DMS79 (cell line): ENCODE results near the gene ULBP1.
"Not testable (repeated sequence)": the region's sequence is repeated elsewhere in the genome, so short reads cannot be mapped to it uniquely, and the experiment has no call there.

ENCODE experiments used
- DNase-seq: peaks from one replicate; lab custom pipeline; 2025; lab: John Stamatoyannopoulos, UW

The ULBP1 gene

GRCh38 chr6:149975400-149975799, 11.7 kb downstream of the ULBP1 start:
- DNase-seq: no peak

- no peak for DNase-seq
These were observed 13.5 kb downstream of the ULBP1 start for GRCh38 chr6:149977221-149977620.

DNA sequence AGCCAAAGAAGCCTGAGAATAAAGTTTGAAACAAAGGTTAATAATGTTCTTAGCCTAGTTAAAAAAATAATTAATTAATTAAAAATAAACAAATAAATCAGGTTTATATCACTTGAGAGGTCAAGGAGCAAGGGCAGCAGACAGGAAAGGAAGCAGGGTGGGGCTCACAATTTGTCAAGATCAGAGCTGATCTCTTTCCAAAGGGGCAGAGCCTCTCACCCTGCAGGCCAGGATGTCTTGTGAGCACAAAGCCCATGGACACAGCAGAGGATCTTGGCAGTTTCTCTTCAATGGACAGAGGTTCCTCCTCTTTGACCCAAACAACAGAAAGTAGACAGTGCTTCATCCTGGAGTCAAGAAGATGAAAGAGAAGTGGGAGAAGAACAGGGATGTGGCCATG, 14.9 kb downstream of the ULBP1 start:
- DNase-seq: no peak

DNA sequence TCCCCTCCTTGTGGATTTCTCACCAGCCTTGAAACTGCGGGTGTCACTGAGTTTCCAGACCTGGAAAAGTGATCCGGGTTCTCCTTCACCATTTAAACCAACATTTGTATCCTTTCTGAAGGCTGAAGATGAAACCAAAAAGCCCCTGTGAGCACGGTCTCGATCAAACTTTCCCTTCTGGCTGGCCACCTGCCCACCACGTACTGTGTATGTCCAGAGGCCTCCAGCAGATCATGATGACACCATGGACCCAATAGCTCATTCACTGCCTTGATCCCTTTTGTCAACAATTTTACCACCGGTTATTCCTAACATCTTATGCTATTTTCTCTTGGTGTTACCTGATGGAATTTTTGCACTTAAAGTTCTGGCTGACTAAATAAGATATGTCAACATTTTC, 15.6 kb downstream of the ULBP1 start:
- no peak for DNase-seq

DNA sequence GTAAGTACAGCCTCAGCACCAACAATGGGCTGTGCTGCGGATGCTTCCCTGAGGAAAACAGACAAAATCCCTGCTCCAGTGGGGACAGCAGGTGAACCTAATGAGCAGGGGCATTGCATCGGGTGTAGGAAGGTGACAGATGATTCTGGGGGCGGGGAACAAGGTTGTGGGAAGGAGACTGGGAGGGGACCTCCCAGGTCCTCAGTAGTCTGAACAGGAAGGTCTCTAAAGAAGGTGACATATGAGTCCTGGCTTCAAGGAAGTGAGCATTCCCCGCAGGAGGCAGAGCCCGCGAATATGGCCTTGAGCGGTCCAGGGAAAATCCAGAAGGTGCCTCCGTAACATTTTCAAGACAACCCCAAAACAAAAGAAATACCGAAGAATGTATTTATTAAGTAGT, 19.4 kb downstream of the ULBP1 start:
- DNase-seq: no peak

GRCh38 chr6:149984773-149985172, 21.0 kb downstream of the ULBP1 start:
- DNase-seq: no peak

DNA sequence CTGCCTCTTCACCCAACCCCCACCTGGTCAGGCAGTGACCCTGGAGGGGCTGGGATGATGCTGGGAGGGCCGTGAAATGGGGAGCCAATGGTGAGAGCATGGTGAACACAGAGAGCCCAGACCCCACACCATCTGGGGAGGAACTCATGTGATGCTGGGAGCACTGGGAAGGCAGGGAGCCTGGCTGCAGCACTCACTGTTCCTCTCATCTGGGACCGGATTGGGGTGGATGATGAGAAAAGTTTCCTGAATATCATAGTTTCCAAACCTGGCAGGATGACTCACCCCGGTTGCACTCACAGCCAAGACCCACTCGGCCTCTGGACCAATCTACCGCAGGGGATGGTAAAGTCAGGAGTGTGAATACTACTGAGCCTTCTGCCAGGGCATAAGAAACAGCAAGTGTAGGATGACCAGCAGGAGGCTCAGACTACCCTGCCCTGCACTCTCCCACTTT, 21.8 kb downstream of the ULBP1 start:
- DNase-seq: no peak

GRCh38 chr6:149987602-149988107, 23.9 kb downstream of the ULBP1 start:
- no peak for DNase-seq

GRCh38 chr6:149988550-149989346, 25.0 kb downstream of the ULBP1 start:
- DNase-seq: no peak

DNA sequence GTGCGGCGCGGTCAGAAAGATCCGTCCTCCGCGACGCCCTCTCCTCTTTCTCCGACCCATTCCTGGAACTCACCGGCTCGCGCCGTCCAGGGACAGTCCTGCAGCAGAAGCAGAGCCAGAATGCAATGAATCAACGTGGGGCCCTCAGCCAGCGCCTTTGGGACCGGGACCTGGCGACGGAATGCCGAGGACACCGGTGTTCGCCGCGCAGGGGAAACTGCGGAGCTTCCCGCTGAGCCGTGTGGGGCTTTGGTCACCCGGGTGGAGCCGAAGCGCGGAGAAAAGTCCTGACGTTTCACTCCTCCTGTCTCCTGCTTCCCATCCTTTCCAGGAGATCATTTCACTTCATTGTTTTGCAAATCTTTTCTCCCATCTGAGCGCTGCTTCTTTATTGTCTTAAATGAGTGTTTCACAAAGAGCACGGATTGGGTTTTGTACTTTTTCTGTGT, 26.5 kb downstream of the ULBP1 start:
- DNase-seq: no peak

- DNase-seq: no peak
These were observed 27.1 kb downstream of the ULBP1 start for GRCh38 chr6:149990661-149991471.

DNA sequence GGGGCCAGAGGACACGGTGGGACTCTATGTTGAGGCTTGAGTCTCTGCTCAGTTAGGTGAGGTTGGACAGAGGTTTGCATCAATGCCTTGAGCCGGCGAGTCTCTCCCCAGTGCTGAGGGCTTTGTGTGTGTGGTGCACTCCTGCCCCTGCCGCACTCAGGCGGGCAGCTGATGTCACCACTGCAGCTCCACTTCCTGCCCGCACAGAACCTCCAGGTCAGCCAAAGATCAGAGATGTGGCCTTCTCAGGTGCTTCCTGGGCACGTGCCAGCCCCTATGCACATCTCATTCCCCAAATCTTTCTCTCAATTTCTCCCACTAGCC, 27.7 kb downstream of the ULBP1 start:
- DNase-seq: not testable (repeated sequence)

DNA sequence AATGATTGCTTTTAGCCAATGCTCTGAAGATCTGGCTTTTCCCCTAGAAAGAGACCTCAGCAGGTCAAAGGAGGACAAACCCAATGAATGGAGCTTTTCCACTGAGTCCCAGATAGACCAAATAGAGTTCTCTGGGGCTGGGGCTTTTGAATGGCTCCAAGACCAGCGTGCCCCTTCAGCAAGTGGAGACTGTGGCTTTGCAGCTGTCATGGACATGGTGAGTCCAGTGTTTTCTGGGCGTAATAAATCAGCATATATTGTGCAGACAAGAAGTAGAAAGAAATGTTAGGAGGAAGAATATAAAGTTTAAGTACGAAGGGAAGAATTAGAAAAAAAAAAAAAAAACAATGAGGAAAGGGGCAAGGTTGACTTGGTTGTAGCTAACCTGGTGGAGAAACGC, 28.1 kb downstream of the ULBP1 start:
- no peak for DNase-seq

GRCh38 chr6:149995235-149995750, 31.6 kb downstream of the ULBP1 start:
- no peak for DNase-seq

DNA sequence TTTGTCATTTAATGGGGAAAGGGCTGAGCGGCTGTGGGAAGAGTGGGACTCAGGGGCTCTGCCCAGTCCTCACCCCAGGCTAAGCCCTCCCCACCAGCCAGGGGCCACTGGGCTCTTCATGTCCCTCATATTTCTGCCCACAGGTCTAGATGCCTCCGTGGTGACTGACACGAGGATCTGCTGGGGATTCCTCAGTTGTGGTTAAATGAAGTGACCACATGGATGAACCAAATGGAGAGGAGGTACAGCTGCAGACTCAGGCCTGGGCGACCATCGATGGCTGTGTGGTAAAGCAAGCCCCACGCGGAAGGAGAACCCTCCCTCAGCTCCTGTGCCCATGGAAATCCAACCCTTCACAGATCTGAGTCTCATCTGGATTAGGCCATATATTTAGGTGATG, 32.2 kb downstream of the ULBP1 start:
- DNase-seq: no peak

- no peak for DNase-seq
These were observed 35.9 kb downstream of the ULBP1 start for GRCh38 chr6:149999636-150000035.

- DNase-seq: no peak
These were observed 37.7 kb downstream of the ULBP1 start for GRCh38 chr6:150001295-150002008.

DNA sequence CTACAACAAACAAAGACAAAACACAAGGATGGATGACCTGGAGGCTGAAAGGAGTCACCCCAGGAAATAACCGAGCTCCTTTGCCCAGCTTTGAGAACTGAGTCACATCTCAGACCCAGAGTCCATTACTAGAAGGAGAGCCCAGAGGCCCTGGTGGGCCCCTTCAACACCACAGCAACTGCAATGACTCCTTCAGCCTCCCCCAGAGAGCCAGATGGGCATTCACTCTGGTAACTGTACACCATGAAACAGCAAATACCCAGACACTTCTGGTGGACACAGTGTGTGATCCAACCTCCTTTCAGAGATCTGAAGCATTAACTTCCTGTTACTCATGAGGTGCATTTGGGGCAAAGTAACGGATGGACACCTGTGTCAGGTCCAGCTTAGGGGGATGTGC, 39.0 kb downstream of the ULBP1 start:
- no peak for DNase-seq

GRCh38 chr6:150003599-150003998, 39.9 kb downstream of the ULBP1 start:
- not testable (repeated sequence) for DNase-seq

- DNase-seq: no peak
These were observed 40.5 kb downstream of the ULBP1 start for GRCh38 chr6:150004101-150004782.
